Esophagus muscularis mucosa (tissue), 4 donors: ENCODE results near the gene DYNLT2B. TPM values are rescaled to one million over a fixed set of nuclear protein-coding genes. Genes with fewer than 3 reads are reported as not detected.
"Not testable (repeated sequence)": the region's sequence is repeated elsewhere in the genome, so short reads cannot be mapped to it uniquely, and the experiment has no call there.

Source experiments
- DNase-seq: peaks from one replicate; pipeline ENCODE4 v3.0.0-alpha.2; 2017; ENCODE audit errors: extremely low spot score
- H3K27ac ChIP-seq, 4 donors: fragments of 200-600 bp; sonication (generic); replicated peaks in 1 of 4; 1 replicate in 3 of 4; 2 replicates in 1 of 4; pipeline ENCODE4 v1.5.1; 2016 to 2019; ENCODE audit warnings: mild to moderate bottlenecking in 1 of 4
- H3K27me3 ChIP-seq, 4 donors: fragments of 200-600 bp; sonication (generic); one replicate each; pipeline versions ENCODE4 v1.5.1 to v1.6.0; 2016 to 2019
- H3K36me3 ChIP-seq, 4 donors: fragments of 200-600 bp; sonication (generic); one replicate each; pipeline ENCODE4 v1.5.1; 2016 to 2019
- H3K4me1 ChIP-seq, 4 donors: fragments of 200-600 bp; sonication (generic); one replicate each; pipeline ENCODE4 v1.5.1; 2016 to 2019
- H3K4me3 ChIP-seq, 4 donors: fragments of 200-600 bp; sonication (generic); 1 replicate in 2 of 4; 2 replicates in 2 of 4; pipeline ENCODE4 v1.5.1; 2016 to 2019; ENCODE audit warnings: mild to moderate bottlenecking in 4 of 4, moderate library complexity in 1 of 4
- H3K9me3 ChIP-seq, 4 donors: fragments of 200-600 bp; sonication (generic); 1 replicate in 3 of 4; 2 replicates in 1 of 4; pipeline ENCODE4 v1.5.1; 2016 to 2019
- EP300 ChIP-seq: sonication (generic); formaldehyde crosslinking; IDR thresholded peaks from one replicate; pipeline ENCODE4 v1.6.1; 2017; ENCODE audit warnings: antibody characterized with exemption
- POLR2A ChIP-seq: fragments of 450-650 bp; IDR thresholded peaks from one replicate; pipeline ENCODE4 v1.6.1; 2017; ENCODE audit warnings: antibody characterized with exemption, moderate library complexity, mild to moderate bottlenecking, low read depth
- POLR2AphosphoS5 ChIP-seq, 2 donors: sonication (generic); formaldehyde crosslinking; IDR thresholded peaks; one replicate each; pipeline ENCODE4 v1.6.1; 2017; ENCODE audit warnings: antibody characterized with exemption in 2 of 2
- WGBS: methylation state at CpG from one replicate; pipeline ENCODE4 v1.1.5; 2018; 5-methylcytosine and 5-hydroxymethylcytosine counted together
- intact Hi-C: fragments of 100-400 bp; cut with DNase I; formaldehyde crosslinking; loops from one replicate; pipeline ENCODE4 v1.15.1; 2023
- total RNA-seq, 4 donors: library from RNA; depleted of rRNA; stranded (reverse); fragments of >200 nt; gene quantifications; one replicate each; pipeline versions ENCODE4 v1.1.0 to v1.2.1, GENCODE V29; 2016
- TF ChIP-seq, protein P1 (sequence below), 3 experiments: fragments of 200-600 bp in 2 of 3; fragments of 450-650 bp in 1 of 3; sonication (generic) in 2 of 3; IDR thresholded peaks; one replicate each; pipeline ENCODE4 v1.5.1; 2017 to 2019; ENCODE audit warnings: antibody characterized with exemption in 3 of 3, mild to moderate bottlenecking in 2 of 3, moderate library complexity in 1 of 3

The DYNLT2B gene
- total RNA-seq, 4 donors from 2014 or later: 5.3 to 9.5 (median 6.8) TPM

DNA sequence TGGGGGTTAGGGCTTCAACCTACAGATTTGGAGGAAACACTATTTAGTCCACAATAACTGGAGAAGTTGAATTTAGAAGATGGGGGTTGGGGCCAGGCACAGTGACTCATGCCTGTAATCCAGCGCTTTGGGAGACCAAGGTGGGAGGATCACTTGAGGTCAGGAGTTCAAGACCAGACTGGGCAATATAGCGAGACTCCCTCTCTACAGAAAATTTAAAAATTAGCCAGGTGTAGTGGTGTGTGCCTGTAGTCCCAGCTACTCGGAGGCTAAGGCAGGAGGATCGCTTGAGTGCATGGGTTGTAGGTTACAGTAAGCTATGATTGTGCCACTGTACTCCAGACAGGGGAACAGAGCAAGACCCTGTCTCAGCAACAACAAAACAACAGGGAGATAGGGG lies 5.0 kb upstream of the DYNLT2B start:
- WGBS: 96% methylated on average over 4 of the region's 4 CpGs
- intact Hi-C loops: no loop called here
- TF ChIP-seq, protein P1, sequence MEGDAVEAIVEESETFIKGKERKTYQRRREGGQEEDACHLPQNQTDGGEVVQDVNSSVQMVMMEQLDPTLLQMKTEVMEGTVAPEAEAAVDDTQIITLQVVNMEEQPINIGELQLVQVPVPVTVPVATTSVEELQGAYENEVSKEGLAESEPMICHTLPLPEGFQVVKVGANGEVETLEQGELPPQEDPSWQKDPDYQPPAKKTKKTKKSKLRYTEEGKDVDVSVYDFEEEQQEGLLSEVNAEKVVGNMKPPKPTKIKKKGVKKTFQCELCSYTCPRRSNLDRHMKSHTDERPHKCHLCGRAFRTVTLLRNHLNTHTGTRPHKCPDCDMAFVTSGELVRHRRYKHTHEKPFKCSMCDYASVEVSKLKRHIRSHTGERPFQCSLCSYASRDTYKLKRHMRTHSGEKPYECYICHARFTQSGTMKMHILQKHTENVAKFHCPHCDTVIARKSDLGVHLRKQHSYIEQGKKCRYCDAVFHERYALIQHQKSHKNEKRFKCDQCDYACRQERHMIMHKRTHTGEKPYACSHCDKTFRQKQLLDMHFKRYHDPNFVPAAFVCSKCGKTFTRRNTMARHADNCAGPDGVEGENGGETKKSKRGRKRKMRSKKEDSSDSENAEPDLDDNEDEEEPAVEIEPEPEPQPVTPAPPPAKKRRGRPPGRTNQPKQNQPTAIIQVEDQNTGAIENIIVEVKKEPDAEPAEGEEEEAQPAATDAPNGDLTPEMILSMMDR (IDR thresholded peaks at IDR 0.05): no peak
- TF ChIP-seq POLR2AphosphoS5 (IDR thresholded peaks at IDR 0.05) (no peak), POLR2A (no peak), EP300 (no peak)
- no peak overlapping the region for H3K4me3 ChIP-seq
- H3K27ac ChIP-seq: no peak overlapping the region
- no peak for DNase-seq
- peaks cover 3 to 13% (median 8%) of the 10 kb centered on the region in 4 donors for H3K4me1 ChIP-seq
- no peaks in the 10 kb centered on the region for H3K9me3 ChIP-seq
- H3K27me3 ChIP-seq: no peaks in the 10 kb centered on the region
- H3K36me3 ChIP-seq: no peaks in the 10 kb centered on the region

DNA sequence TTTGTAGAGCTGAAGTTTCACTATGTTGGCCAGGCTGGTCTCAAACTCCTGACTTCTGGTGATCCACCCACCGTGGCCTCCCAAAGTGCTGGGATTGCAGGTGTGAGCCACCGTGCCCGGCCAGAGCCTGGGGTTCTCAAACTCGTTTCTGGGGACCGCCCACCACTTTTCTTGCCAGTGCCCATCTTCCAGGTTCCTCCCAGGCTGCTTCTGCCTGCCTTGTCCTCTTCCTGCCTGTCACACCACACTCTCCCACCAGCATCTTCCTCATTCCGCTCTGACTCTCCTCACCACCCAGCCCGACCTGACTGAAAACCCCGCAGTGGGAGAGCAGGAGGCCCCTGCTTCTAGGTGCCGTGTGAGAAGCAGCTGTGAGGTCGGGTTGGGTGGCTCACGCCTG lies 3.1 kb upstream of the DYNLT2B start:
- WGBS: 72% methylated on average over 11 of the region's 11 CpGs
- Histone ChIP-seq H3K4me1 (peaks cover 3 to 9% (median 5%) of the 10 kb centered on the region in 4 donors), H3K27me3 (no peaks in the 10 kb centered on the region), H3K4me3 (no peak overlapping the region), H3K36me3 (no peaks in the 10 kb centered on the region), H3K9me3 (no peaks in the 10 kb centered on the region), H3K27ac (no peak overlapping the region)
- TF ChIP-seq POLR2A: no peak
- TF ChIP-seq POLR2AphosphoS5 (IDR thresholded peaks at IDR 0.05): no peak
- TF ChIP-seq, protein P1 (IDR thresholded peaks at IDR 0.05): no peak
- TF ChIP-seq EP300: no peak
- intact Hi-C loops: no loop called here
- no peak for DNase-seq

DNA sequence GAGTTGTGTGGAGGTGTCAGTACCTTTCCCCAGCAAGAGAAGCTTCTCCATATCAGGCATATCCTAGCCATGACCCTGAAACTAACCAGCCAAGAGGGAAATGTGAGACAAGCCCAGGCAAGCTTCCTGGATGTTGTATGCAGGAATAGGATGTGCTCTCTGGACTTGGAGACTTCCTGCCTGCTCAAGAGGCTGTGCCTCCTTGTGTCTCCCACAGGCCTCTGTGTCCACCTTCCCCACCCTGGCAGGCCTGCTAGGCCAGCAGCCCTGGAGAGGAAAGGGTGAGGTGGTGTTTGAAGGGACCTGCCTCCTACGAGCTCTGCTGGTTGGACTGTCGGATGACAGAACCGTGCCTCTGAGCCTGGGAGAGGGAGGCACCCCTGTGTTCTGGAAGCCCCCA lies 2.1 kb upstream of the DYNLT2B start:
- H3K9me3 ChIP-seq: no peaks in the 10 kb centered on the region
- no peak for DNase-seq
- no peaks in the 10 kb centered on the region for H3K27me3 ChIP-seq
- H3K27ac ChIP-seq: no peak overlapping the region
- peaks cover 3 to 9% (median 5%) of the 10 kb centered on the region in 4 donors for H3K4me1 ChIP-seq
- TF ChIP-seq POLR2A: no peak
- TF ChIP-seq POLR2AphosphoS5 (IDR thresholded peaks at IDR 0.05): no peak
- TF ChIP-seq, protein P1 (IDR thresholded peaks at IDR 0.05): no peak
- no peak for TF ChIP-seq EP300
- intact Hi-C loops: no loop called here
- WGBS: 77% methylated on average over 3 of the region's 3 CpGs
- peaks cover 0 to 4% (median 2%) of the 10 kb centered on the region in 4 donors for H3K36me3 ChIP-seq
- no peak overlapping the region for H3K4me3 ChIP-seq

DNA sequence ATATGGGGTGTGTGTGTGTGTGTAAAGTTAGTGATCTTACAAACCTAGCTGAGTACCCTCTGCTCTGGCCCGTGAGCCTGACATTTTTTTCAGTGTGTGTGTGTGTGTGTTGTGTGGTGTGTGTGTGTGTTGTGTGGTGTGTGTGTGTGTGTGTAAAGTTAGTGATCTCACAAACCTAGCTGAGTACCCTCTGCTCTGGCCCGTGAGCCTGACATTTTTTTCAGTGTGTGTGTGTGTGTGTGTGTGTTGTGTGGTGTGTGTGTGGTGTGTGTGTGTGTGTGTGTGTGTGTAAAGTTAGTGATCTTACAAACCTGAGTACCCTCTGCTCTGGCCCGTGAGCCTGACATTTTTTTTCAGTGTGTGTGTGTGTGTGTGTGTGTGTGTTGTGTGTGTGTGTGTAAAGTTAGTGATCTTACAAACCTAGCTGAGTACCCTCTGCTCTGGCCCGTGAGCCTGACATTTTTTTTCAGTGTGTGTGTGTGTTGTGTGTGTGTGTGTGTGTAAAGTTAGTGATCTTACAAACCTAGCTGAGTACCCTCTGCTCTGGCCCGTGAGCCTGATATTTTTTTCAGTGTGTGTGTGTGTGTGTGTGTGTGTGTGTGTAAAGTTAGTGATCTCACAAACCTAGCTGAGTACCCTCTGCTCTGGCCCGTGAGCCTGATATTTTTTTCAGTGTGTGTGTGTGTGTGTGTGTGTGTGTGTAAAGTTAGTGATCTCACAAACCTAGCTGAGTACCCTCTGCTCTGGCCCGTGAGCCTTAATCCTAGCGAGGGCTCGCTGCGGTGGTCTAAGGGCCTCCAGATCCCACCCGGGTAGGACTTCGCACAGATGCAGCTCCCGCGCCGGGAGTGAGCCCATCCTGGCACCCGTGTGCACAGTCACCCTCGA lies 997 bp downstream of the DYNLT2B start:
- not testable (repeated sequence) for DNase-seq
- 70% methylated on average over 3 of the region's 17 CpGs for WGBS

DNA sequence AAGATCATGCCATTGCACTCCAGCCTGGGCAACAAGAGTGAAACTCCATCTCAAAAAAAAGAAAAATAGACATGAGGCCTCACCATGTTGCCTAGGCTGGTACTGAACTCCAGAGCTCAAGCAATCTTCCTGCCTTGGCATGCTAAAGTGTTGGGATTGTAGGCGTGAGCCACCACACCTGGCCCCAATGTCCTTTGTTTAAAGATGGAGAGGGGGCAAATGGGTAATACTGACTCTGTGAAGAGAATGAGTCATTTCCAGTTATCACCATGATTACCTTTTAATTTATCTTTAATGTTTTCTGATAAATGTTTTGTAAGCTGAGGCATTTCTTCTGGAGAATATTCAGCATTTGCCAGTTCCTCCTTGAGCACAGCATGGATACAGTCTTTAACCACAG lies 2.2 kb downstream of the DYNLT2B start:
- H3K4me3 ChIP-seq: no peak overlapping the region
- WGBS: 94% methylated on average over 1 of the region's 1 CpG
- TF ChIP-seq POLR2AphosphoS5 (IDR thresholded peaks at IDR 0.05): no peak
- TF ChIP-seq, protein P1 (IDR thresholded peaks at IDR 0.05): no peak
- no peak for TF ChIP-seq POLR2A
- no peak for TF ChIP-seq EP300
- H3K27ac ChIP-seq: no peak overlapping the region
- H3K27me3 ChIP-seq: no peaks in the 10 kb centered on the region
- H3K4me1 ChIP-seq: peaks cover 3 to 9% (median 5%) of the 10 kb centered on the region in 4 donors
- DNase-seq: no peak
- H3K9me3 ChIP-seq: no peaks in the 10 kb centered on the region
- peaks cover 0 to 7% (median 2%) of the 10 kb centered on the region in 4 donors for H3K36me3 ChIP-seq
- intact Hi-C loops: no loop called here

More for the DNA sequence above, 997 bp downstream of the DYNLT2B start:
- Histone ChIP-seq H3K4me3 (peak overlapping the region; percentile 79 to 90 (median 84)), H3K27ac (peak overlapping the region; percentile 93 to 95 (median 94))
- H3K36me3 ChIP-seq, H3K9me3 ChIP-seq, intact Hi-C loops, H3K27me3 ChIP-seq, H3K4me1 ChIP-seq: not testable (repeated sequence)
